Ishikawa (cell line): Measurements from ENCODE around the gene ACTRT2.

Experiments used
- CREB1 ChIP-seq: IDR thresholded peaks from 2 replicates; pipeline ENCODE4 v1.6.1; 2012; ENCODE audit warnings: low read depth
- EGR1 ChIP-seq: IDR thresholded peaks from 2 replicates; pipeline ENCODE4 v1.6.1; 2012
- EP300 ChIP-seq: IDR thresholded peaks from 2 replicates; pipeline ENCODE4 v1.6.1; 2012; ENCODE audit warnings: borderline replicate concordance
- FOXM1 ChIP-seq: IDR thresholded peaks from 2 replicates; pipeline ENCODE4 v1.6.1; 2012; ENCODE audit warnings: low read depth, borderline replicate concordance
- MAX ChIP-seq: IDR thresholded peaks from 2 replicates; pipeline ENCODE4 v1.6.1; 2012
- RAD21 ChIP-seq: IDR thresholded peaks from 2 replicates; pipeline ENCODE4 v1.6.1; 2012; ENCODE audit warnings: low read depth
- REST ChIP-seq: IDR thresholded peaks from 2 replicates; pipeline ENCODE4 v1.6.1; 2012; ENCODE audit warnings: low read depth, mild to moderate bottlenecking
- TAF1 ChIP-seq: IDR thresholded peaks from 2 replicates; pipeline ENCODE4 v1.6.1; 2012; ENCODE audit warnings: low read depth, mild to moderate bottlenecking
- TCF12 ChIP-seq: IDR thresholded peaks from 2 replicates; pipeline ENCODE4 v1.6.1; 2012; ENCODE audit warnings: low read depth
- TEAD4 ChIP-seq: IDR thresholded peaks from 2 replicates; pipeline ENCODE4 v1.6.1; 2012
- YY1 ChIP-seq: IDR thresholded peaks from 2 replicates; pipeline ENCODE4 v1.6.1; 2012; ENCODE audit warnings: low read depth
- ZBTB7A ChIP-seq: IDR thresholded peaks from 2 replicates; pipeline ENCODE4 v1.6.1; 2012; ENCODE audit warnings: low read depth

- TF ChIP-seq FOXM1 = no peak
- no peak for TF ChIP-seq YY1
- no peak for TF ChIP-seq REST
- no peak for TF ChIP-seq ZBTB7A
- no peak for TF ChIP-seq TAF1
- TF ChIP-seq EGR1 = no peak
- TF ChIP-seq MAX = no peak
- no peak for TF ChIP-seq EP300
- no peak for TF ChIP-seq RAD21
- TF ChIP-seq TCF12 = no peak
- TF ChIP-seq TEAD4 = no peak
- no peak for TF ChIP-seq CREB1
Observed at GRCh38 chr1:3067301-3067670, 46.0 kb downstream of the ACTRT2 start.
